DND-41 (cell line): ENCODE data around the gene CTDSP2.

Source experiments
- EZH2 ChIP-seq: IDR thresholded peaks from 3 replicates; pipeline ENCODE4 v1.6.1; 2012; ENCODE audit warnings: borderline replicate concordance, low read depth, mild to moderate bottlenecking, moderate library complexity, low read length, inconsistent platforms; ENCODE audit not compliant: severe bottlenecking
- TF ChIP-seq, protein P1 (sequence below): IDR thresholded peaks from 2 replicates; pipeline ENCODE4 v1.5.1; 2012; ENCODE audit warnings: borderline replicate concordance, low read length, moderate library complexity, mild to moderate bottlenecking; ENCODE audit not compliant: poor library complexity, severe bottlenecking; ENCODE audit errors: extremely low read depth

DNA sequence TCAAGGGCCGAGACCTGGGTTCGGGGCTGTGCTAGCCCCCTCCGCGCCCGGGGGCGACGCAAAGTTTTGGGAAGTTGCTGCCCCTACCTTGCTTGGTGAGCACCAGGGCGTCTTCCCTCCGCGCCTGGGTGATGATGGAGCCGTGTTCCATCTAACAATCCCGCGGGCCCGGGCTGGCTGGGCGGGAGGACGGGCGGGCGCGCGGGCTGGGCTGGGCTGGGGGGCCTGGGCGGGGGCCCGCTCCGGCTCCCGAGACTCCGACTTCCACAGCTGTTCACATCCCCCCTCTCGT is 298 bp downstream of the CTDSP2 start:
- TF ChIP-seq EZH2, result no peak
- TF ChIP-seq, protein P1, sequence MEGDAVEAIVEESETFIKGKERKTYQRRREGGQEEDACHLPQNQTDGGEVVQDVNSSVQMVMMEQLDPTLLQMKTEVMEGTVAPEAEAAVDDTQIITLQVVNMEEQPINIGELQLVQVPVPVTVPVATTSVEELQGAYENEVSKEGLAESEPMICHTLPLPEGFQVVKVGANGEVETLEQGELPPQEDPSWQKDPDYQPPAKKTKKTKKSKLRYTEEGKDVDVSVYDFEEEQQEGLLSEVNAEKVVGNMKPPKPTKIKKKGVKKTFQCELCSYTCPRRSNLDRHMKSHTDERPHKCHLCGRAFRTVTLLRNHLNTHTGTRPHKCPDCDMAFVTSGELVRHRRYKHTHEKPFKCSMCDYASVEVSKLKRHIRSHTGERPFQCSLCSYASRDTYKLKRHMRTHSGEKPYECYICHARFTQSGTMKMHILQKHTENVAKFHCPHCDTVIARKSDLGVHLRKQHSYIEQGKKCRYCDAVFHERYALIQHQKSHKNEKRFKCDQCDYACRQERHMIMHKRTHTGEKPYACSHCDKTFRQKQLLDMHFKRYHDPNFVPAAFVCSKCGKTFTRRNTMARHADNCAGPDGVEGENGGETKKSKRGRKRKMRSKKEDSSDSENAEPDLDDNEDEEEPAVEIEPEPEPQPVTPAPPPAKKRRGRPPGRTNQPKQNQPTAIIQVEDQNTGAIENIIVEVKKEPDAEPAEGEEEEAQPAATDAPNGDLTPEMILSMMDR, result no peak
